Stimulated activated CD4-positive, alpha-beta T cell treated with anti-CD3 and anti-CD28 coated beads, Interleukin-15, amount 100 ng/mL, for 1 hour (primary cell): ENCODE results near the gene RRP1.
"Not testable (repeated sequence)": the region's sequence is repeated elsewhere in the genome, so short reads cannot be mapped to it uniquely, and the experiment has no call there.

Source experiments
- DNase-seq, 2 donors: peaks; one replicate each; pipeline ENCODE4 v3.0.0-alpha.2; 2020; ENCODE audit warnings: low read depth in 1 of 2, low spot score in 1 of 2

The RRP1 gene

DNA sequence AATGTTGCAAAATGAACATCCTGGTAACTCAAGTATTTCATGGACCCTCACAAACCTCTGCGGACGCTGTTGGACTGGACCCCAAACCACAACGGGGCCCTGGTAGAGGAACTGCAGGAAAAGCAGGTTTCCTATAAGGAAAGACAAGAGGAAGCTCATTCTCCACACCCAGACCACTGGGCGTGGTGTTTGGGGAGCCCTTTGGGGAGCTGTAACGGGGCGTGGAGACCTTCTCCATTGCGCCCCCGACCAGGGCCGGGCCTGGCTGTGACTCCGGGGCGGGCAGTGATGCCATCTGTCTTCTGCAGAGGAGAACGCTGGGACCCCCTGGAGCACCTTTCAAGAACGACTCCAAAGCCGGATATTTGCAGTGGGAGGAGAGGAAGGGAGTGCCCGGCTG, 45.7 kb downstream of the RRP1 start:
- no peak for DNase-seq

DNA sequence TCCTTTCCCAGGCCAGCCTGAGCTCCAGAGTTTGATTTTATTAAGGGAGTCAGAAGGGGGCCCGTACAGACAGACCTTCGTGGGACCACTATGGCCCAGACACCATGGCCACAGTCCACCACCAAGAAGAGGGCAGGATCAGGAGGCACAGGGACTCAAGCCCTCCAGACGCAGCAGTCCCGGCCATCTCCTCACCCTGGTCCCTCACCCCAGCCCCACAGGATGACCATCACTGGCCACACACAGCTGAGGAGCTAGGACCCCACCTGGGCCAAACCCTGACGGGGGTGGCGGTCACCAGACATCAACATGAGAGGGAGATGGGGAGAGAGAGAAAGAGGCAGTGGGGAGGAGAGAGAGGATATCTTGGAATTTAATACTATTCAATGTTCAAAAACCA, 46.5 kb downstream of the RRP1 start:
- DNase-seq = no peak

DNA sequence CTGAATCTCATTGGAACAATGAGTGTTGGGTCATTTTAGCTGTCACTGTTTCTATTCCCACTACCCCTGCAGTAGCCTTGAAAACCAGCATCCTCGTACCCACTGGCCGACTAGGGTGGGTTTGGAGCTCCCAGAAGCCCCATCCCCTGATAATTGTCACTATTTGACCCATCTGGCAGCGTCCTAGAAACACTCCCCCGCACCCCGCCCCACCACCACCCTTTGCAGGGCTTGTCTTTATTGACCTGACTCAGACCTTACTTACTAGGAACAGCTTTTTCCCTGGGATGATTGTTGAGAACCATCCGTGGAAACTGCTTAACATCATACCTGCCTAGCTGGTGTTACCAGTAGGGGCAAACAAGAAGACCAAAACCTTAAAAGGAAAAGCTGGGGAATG, 47.2 kb downstream of the RRP1 start:
- DNase-seq = no peak

DNA sequence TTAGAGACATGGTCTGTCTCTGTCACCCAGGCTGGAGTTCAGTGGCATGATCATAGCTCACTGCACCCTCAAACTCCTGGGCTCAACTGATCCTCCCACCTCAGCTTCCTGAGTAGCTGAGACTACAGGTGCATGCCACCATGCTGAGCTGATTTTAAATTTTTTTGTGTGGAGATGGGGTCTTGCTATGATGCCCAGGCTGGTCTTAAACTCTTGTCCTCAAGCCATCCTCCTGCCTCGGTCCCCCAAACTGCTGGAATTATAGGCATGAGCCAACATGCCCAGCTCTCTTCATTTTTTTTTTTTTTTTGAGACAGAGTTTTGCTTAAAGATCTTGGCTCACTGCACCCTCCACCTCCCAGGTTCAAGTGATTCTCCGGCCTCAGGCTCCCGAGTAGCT, 50.9 kb downstream of the RRP1 start:
- DNase-seq = no peak

DNA sequence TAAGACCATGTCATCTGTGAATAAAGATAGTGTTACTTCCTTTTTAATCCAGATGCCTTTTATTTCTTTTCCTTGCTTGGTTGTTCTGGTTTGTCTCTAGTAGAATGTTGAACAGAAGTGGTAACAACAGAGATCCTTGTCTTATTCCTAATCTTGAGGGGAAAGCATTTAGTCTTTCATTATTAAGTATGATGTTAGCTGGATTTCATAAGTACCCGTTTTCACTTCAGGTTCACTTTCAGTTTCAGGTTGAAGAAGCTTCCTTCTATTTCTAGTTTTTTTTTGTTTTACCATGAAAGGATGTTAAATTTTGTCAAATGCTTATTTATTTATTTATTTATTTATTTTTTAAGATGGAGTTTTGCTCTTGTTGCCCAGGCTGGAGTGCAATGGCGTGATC, 53.4 kb downstream of the RRP1 start:
- no peak for DNase-seq

DNA sequence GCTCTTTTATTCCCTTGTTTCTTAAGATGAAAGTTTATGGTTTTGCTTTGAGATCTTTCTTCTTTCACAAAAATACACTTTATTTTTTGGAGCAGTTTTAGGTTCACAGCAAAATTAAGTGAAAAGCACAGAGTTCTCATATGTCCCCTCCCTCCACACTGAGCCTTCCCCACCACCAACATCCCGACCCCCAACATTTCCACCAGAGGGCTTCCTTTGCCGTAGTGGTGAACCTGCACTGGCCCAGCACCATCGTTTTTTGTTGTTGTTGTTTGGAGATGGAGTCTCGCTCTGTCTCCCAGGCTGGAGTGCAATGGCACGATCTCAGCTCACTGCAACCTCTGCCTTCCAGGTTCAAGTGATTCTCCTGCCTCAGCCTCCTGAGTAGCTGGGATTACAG, 55.5 kb downstream of the RRP1 start:
- not testable (repeated sequence) for DNase-seq

DNA sequence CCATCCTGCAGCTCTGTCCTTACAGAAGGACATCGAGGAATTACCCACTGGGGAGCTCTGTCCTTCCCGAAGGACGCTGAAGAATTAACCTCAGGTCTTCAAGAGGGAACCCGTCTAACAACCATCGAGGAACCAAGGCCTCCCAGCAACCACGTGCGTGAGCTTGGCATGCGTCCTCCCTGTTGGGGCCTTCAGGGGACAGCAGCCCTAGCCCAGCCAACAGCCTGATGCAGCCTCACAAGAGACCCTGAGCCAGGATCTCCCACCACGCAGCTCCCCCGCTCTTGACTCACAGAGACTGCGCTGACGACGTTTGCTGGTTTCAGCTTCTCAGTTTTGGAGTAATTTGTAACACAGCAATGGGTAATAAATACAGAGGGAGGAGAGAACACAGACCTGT, 56.0 kb downstream of the RRP1 start:
- DNase-seq = no peak

DNA sequence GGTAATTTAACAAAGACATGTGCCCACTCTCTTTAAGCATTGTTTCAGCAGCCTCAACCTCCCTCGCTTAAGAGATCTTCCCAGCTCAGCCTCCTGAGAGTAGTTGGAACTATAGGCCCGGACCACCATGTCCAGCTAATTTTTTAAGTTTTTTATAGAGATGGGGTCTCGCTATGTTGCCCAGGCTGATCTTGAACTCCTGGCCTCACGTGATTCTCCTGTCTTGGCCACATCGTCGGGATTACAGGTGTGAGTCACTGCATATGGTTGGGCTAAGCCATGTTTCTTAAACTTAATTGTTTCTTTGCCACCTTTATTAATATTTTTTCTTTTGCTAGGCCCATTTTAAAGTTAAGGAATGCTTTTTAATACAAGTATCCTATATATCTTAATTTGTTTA, 57.1 kb downstream of the RRP1 start:
- no peak for DNase-seq

DNA sequence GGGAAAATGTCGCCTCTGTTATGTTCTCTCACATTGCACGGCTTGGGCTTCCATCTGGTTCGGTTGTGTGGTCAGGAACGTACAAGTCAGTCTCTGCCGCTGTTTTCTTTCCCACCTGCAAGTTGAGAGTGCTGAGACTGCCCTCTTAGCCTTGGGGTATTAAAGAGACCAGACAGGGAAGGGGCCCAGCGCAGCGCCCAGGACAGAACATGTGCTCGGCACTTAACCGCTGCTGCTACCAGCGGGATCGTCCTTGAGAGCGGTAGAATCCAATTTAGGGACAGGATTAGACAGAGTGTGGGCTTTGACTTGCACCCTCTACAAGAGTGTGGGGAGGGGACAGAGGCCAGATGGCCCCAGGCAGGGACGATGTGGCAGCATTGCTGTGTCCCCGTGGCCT, 57.9 kb downstream of the RRP1 start:
- DNase-seq = no peak

DNA sequence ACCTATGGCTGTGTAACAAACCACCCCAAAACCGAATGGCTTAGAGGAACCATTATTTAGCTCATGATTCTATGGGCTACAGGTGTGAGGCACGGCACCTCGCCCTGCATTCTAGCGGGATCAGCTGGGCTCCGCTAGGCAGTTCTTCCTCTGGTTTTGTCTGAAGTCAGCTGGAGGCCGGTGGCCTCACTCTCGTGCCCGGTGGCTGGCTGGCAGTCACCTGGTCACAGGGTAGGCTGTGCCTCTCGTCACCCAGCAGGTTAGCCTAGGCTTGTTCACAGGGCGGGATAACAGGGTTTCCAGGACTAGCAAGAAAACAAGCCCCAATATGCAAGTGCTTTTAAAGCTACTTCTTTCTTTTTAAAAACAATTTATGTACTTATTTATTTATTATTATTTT, 59.4 kb downstream of the RRP1 start:
- DNase-seq = no peak

DNA sequence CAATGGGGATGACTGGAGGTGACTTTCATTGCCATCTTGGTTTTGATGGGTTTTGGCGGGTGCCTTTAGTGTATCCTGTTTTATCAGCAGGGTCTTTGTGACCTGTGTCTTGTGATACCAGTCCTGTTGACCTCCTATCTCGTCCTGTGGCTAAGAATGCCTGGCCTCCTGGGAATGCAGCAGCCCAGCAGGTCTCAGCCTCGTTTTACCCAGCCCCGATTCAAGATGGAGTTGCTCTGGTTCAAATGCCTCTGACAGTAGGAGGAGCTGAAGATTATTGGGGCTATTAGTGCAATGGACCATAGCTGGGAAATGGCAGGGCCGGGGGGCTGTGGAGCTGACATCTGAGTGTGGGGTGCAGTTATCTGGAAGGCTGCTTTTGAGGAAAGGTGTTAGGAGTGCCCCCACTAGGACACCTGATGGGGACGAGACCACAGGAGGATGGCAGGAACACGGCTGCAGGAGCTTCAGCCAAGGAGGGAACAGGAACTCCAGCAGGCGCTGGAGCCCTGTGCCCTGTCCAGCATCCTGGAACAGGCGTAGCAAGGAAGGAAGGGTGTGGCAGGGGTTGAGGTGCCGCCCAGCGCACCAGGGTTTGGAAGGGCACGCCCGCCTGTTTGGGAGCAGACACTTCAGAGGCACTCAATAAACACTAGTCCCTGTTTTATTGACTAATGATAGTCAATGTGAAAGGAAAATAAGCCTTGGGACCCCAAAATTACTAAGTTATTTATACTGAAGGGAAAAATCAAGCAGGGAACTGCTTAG, 60.3 kb downstream of the RRP1 start:
- no peak for DNase-seq

DNA sequence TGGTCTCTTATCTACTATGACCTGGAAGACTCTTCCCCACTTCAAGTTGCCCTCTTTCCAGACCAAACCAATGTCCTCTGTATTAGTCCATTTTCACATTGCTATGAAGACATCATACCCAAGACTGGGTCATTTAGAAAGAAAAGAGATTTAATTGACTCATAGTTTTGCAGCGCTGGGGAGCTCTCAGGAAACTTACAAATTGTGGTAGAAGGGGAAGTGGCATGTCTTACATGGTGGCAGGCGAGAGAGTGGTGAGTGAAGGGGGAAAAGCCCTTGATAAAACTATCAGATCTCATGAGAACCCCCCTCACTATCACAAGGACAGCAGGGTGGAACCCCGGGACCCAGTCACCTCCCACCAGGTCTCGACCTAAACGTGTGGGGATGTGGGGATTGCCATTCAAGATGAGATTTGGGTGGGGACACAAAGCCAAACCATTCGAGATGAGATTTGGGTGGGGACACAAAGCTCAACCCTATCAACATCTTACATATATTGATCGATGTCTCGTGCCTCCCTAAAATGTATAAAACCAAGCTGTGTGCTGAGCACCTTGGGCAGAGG, 61.4 kb downstream of the RRP1 start:
- no peak for DNase-seq

DNA sequence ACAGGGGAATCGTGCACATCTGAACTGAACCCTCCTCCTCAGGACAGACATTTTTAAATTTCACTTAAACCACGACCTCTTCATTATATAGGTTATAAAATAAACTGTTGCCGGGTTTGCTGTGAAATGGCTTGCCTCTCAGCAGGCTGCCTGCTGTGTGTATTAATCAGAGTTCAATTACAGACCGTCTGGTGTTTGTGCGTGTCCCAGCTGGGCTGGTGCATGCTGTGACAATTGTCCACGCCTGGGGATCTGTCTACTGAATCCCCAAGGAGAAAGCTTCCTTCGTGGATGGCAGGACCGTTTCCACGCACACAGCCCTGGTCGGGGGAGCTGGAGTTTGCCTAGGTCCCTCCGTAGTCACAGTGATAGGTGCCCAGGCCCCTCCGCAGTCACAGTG, 62.2 kb downstream of the RRP1 start:
- no peak for DNase-seq

DNA sequence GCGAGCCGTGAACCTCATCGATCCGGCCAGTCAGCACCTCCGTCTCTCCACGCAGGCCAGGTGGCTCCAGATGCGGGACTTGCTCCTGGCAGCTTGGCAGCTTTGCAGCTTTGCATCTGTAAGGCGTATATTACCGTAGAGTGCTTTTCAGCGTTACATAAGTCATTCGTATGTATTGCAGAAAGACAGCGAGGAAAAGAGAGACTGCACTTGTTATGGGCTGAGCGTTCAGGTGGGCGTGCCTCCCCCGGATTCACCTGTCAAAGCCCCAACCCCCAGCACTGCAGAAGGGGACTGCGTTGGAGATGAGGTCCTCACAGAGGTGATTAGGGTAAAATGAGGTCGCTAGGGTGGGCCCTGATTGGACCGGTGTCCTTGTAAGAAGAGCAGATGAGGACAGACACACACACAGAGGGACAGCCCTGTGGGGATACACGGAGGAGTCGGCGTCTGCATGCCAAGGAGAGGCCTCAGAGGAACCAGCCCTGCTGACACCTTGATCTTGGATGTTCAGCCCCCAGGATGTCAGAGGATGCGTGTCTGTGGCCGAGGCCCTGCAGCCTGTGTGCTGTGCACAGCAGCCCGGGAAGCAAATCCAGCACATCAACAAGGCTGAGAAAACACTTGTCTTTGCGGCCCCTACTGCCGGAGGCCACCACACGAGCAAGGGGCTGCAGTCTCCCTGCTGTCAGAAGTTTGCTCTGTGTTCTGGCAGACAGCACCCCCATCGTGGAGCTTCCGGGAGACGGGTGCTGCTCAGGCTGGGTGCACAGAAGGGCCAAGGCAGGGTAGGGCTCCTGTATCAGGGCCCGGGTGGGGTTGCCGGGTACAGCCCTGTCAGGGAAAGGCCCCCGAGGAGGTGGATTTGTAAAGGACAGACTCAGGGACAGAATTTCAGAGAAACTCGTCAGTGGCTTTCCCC, 64.7 kb downstream of the RRP1 start:
- no peak for DNase-seq
